Stimulated activated CD4-positive, alpha-beta T cell treated with anti-CD3 and anti-CD28 coated beads, Interleukin-1b, Interleukin-23, amount 100 ng/mL, for 24 hours (primary cell): ENCODE data around the gene C11orf91.
"Not testable (repeated sequence)": the region's sequence is repeated elsewhere in the genome, so short reads cannot be mapped to it uniquely, and the experiment has no call there.

Experiments
- DNase-seq, 4 experiments: peaks; one replicate each; pipeline ENCODE4 v3.0.0-alpha.2; 2020; ENCODE audit warnings: low read depth in 4 of 4, low spot score in 1 of 4

C11orf91 gene

GRCh38 chr11:33697997-33698396 is 2.6 kb downstream of the C11orf91 start:
- DNase-seq = no peak

GRCh38 chr11:33696931-33697638 is 3.5 kb downstream of the C11orf91 start:
- DNase-seq = no peak

- DNase-seq = no peak
Measured at GRCh38 chr11:33696411-33696810, 4.2 kb downstream of the C11orf91 start.

GRCh38 chr11:33695051-33695566 is 5.5 kb downstream of the C11orf91 start:
- no peak for DNase-seq

GRCh38 chr11:33694346-33695050 is 6.1 kb downstream of the C11orf91 start:
- no peak for DNase-seq

GRCh38 chr11:33692541-33692940 is 8.1 kb downstream of the C11orf91 start:
- no peak for DNase-seq

GRCh38 chr11:33692013-33692504 is 8.6 kb downstream of the C11orf91 start:
- no peak for DNase-seq

GRCh38 chr11:33691066-33691864 is 9.4 kb downstream of the C11orf91 start:
- no peak for DNase-seq

GRCh38 chr11:33690290-33691065 is 10.1 kb downstream of the C11orf91 start:
- DNase-seq = no peak

- no peak for DNase-seq
Measured at GRCh38 chr11:33689501-33689900, 11.1 kb downstream of the C11orf91 start.

GRCh38 chr11:33689085-33689484 is 11.5 kb downstream of the C11orf91 start:
- no peak for DNase-seq

- DNase-seq = no peak
Measured at GRCh38 chr11:33687733-33688479, 12.7 kb downstream of the C11orf91 start.

- DNase-seq = no peak
Measured at GRCh38 chr11:33685082-33685481, 15.5 kb downstream of the C11orf91 start.

GRCh38 chr11:33684003-33684706 is 16.5 kb downstream of the C11orf91 start:
- no peak for DNase-seq

GRCh38 chr11:33682446-33682845 is 18.2 kb downstream of the C11orf91 start:
- DNase-seq = no peak

- DNase-seq = no peak
Measured at GRCh38 chr11:33682019-33682418, 18.6 kb downstream of the C11orf91 start.

- not testable (repeated sequence) for DNase-seq
Measured at GRCh38 chr11:33678616-33679015, 22.0 kb downstream of the C11orf91 start.

- DNase-seq = no peak
Measured at GRCh38 chr11:33674035-33674814, 26.4 kb downstream of the C11orf91 start.

- no peak for DNase-seq
Measured at GRCh38 chr11:33672273-33672672, 28.4 kb downstream of the C11orf91 start.
